ENCODE results near the gene TUBGCP2.

DNA sequence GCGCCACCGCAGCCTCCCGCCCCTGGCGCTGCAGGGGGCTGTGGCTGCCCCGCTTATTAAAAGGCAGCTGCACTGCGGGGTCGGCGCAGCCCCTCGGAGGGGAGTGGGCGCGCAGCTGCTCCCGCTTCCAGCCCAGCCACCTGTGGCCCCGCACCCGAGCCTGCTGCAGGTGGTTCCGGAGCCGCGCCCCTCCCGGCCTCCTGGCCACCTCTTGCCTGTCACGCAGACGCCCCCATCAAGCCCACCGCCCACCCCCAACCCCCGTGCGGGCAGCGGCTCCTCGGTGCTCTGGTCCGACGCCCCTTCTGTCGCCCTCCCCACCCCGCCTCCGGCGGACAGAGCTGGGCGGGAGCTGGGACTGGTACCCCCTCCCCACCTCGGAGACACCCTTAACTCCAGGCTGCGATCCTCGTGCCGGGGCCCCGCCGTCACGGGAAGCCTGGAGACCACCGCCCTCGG, 27.5 kb upstream of the TUBGCP2 start:
- no peak for TF ChIP-seq EZH2 (IDR thresholded peaks at IDR 0.05; ENCODE audit: insufficient read depth, poor library complexity, severe bottlenecking)
- TF ChIP-seq EZH2phosphoT487 (IDR thresholded peaks at IDR 0.05; ENCODE audit: insufficient read depth, low read depth) = no peak

Measured in GM23248 (cell line).